Activated CD8-positive, alpha-beta memory T cell treated with anti-CD3 and anti-CD28 coated beads for 48 hours (primary cell): Measurements from ENCODE around the gene BPIFB4.

Experiments
- DNase-seq, 3 experiments: peaks; one replicate each; pipeline ENCODE4 v3.0.0-alpha.2; 2020; ENCODE audit warnings: low read depth in 2 of 3, low spot score in 2 of 3

Gene BPIFB4

DNA sequence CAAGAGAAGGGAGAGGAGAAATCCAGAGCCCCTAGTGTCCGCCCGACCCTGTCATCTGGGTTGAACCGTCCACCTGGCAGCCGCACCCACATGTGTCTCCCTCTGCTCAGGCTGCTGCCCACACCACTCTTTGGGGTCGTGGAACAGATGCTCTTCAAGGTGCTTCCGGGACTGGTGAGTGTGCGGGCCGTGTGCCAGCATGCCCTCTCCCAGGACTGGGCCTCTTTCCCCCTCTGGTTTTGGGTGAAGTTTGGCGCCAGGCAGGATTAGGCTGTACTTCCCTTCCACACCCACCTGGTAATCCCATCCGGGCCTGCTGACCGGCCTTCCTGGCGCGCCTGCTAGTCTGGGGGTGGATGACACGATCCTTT, 17.8 kb upstream of the BPIFB4 start:
- no peak for DNase-seq

DNA sequence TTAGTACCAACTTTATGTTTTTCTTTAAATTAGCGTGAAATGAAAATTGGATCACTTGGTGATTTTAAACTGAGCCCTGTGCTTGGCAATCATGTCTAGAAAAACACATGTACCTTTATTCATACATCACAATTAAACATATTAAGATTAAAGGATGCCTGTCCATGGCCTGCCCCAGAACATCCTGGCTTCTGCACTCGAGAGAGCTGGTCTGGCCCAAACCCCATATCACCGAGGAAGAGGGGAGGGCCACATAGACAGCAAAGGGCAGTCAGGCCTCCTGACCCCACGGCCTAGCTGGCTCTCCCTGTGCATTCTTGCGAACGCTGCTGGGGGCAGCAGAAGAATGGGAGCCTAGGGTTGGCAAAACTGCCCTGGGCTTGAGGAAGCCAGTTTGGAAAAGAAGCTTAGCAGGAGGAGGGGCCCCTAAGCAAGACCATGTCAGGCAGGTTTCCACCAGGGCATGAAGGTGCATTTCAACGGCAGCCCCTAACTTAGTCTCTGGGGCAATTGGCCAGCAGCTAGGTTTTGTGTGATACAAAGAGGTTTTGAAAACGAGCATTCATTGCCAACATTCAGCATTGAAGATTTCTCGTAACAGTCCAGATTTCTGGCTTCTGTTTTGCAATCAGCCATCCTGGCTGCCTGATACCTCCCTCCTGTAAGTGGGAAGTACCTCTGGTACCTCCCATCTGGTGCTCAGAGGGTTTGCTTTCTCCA, 17.2 kb upstream of the BPIFB4 start:
- no peak for DNase-seq

DNA sequence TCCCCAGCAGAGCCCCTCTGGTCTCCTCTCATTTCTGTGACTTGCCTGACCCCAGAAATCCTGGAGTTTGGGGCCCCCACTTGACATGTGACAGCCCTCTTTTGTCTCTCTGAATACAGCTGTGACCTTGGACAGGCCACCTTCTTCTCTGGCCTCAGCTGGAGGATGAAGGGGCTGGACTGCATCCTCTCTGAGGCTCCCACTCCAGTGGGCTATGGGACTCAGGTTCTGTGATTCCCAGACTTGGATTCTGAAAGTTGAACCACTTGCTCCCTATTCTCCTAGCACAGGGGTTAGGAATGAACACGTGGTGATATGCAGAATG, 16.7 kb upstream of the BPIFB4 start:
- DNase-seq = no peak

DNA sequence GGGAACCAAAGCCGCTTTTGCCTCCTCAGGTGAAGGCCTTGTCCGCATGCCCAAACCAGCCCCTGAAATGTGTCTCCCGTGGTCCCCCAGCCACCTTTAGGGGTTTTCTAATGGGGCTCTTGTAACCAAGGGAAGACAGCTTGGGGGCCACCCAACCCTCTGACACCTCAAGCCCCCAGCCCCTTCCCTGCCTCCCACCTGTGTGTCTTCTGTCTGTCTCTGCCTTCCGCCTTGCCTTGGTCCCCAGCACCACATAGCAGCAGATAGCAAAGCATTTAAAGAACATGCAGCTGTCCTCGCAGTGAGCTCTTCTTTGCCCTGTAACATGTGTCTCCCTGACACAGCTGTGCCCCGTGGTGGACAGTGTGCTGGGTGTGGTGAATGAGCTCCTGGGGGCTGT, 16.2 kb upstream of the BPIFB4 start:
- DNase-seq = no peak

DNA sequence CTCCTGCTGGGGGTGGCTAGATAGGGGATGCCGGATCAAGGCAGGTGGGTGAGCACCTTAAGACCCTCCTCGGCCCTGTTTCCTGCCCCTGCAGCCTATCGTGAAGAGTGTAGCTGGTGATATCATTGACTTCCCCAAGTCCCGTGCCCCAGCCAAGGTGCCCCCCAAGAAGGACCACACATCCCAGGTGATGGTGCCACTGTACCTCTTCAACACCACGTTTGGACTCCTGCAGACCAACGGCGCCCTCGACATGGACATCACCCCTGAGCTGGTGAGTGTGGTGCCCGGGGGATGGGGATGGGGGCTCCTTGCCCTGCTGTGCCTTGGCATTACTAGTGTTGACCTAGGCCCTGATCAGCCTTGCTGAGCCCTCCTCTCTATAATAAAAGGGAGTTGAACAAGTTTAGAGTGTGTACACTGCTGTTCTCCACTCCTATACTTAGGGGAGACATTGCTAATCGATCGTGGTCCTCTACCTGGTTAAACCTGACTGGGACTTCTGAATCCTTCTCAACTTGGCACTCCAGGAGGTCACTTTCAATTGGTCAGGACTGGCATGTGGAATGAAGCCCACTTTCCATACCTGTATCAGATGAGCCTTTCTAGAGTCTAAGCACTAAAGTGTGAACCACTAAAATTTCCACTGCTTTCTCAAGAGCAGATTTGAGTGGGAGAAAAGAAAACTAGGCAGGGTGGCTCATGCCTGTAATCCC, 14.7 kb upstream of the BPIFB4 start:
- DNase-seq = no peak

DNA sequence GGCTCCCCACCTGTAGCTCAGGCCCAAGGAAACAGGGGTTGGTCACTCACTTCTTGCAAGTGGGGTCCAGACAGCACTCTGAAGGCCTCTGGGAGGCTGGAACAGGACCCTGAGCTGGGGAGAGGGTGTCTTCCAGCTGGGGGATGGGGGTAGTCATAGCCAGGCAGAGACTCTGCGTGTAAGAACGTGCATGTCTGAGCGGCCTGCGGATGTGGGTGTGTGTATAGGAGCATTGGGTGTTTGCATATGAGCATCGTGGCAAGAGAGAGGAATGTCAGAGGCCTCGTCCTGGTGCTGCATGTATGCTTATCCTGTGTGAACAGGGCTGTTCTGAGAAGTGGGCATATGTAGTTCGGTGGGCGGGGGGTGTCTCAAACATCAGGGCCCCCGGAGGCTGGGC, 13.7 kb upstream of the BPIFB4 start:
- no peak for DNase-seq

DNA sequence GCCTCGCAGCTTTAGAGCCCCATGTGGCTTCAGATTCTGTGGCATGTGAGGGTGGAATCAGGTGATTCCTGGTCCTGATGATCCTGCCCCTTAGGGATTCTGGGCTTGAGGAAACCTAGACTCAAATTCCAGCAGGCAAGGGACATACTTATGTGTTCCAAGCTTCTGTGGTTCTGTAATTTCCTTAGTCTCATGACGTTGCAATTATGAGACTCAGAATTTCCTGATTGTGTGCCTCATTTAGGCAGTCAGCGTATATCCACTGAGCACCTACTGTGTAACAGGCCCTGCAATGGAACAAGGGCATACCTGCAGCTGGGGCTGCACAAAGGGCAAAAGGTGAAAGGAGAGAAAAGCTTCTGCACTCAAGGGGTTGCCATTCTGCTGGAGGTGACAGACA, 11.6 kb upstream of the BPIFB4 start:
- DNase-seq = no peak

DNA sequence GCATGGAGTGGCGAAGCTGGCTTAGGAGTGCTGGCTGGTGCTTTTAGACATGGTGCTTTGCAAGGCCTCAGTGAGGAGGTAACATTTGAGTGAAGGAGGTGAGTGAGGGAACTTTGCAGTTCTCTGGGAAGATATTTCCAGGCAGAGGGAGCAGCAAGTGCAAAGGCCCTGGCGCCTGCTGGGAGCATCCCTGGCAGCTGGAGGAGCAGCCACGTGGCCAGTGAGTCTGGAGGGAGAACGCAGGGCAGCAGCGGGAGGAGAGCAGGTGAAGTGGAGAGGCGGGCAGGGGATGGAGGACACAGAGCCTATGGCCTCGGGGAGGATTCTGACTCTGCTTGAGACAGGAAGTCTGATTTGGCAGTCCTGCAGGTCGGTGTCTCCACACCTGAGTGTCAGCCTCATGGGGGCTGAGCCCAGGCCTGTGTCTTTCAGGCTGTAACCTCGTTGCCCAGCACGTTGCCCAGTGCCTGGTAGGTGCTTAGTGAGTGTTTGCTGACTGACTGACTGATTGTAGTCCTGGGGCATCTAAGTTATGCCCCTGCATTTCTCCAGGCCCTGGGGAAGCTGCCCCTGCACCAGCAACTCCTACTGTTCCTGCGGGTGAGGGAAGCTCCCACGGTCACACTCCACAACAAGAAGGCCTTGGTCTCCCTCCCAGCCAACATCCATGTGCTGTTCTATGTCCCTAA, 11.0 kb upstream of the BPIFB4 start:
- DNase-seq = no peak

DNA sequence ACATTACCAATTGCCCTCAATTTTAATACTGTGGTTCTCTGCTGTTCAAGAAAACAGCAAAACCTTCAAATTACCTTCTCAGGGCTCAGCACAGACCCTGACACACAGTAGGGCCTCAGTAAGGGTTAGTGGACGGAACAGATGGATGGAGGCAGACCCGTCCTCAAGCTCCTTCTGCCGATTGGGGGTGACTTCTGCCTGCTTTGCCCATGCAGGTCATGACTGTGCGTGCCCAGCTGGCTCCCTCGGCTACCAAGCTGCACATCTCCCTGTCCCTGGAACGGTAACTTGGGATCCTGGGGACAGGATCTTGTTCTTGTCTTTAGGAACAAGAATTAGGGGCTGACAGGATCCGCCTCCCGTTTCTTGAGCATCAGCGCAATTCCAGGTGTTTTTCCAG, 9.8 kb upstream of the BPIFB4 start:
- no peak for DNase-seq

DNA sequence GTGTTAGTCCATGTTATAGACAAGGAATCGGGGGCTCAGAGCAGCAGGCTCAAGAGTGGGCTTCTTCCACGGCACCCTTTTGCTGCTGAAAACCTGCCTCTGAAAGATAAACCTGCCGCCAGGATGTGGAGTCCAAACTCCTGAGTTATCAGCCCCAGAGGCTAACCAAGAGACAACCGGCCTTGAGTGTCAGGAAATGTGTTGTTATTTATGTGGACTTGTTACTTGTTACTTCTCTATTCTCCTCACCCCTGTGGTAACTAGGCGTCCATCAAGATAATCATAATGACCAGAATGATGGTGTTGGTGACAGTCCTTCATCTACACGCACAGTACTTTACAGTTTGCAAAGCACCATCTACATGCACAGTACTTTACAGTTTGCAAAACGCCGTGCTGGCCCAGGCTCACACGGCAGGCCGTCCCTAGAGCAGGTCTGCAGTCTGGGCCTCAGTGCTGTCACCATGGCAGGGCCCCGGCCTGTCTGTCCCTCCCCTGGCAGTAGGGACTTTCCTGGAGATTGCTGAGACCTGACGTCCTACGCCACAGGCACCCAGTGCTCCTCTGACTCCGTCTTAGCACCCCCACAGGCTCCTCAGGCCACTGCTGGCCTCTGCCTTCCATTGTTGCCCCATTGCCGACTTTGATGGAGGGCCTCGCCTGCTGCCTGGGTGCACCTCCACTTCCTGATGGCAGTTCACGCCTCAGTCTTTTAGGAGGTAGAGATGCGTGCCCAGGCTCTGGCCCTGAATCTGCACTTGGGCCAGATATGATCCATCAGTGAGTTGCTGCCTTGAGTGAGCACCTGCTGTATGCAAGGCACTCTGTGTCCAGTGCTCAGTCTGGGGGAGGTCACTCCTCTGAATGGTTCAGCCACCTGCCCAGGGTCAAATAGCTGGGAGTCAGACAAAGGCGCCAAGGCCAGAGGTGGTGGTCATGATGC, 9.1 kb upstream of the BPIFB4 start:
- DNase-seq = no peak

DNA sequence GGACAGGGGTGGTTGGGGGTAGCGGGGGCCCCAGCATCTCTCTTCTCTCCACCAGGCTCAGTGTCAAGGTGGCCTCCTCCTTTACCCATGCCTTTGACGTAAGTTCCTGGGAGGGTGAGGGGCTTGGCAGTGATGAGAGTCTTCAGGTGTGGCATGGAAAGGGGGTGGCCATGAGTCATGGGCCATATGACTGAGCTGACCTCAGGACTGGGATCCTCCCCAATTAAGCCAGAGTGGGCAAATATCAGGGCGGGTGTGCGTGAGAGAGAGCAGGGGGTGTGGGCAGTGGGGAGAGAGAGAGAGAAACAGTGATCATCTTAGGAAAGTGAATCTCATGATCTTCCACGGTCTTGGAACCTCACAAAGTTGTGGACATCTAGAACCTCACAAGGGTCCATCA, 8.2 kb upstream of the BPIFB4 start:
- DNase-seq = no peak

DNA sequence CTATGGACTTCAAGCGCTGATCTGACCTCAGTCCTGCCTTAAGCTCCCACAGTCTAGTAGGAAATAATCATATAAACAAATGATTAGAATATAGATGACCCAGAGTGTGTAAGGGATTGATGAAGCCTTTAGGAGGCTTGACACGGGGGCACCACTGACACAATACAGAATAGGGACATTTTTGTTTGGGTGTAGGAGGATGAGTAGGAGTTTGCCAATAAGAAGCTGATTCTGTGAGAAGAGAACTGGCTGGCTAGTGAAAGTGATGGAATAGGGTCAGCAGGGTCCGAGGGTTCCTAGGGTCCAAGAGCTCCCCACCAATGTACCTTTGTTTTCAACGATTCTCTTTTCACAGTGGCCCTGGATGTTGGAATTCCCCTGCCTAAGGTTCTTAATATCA, 7.1 kb upstream of the BPIFB4 start:
- DNase-seq = no peak

DNA sequence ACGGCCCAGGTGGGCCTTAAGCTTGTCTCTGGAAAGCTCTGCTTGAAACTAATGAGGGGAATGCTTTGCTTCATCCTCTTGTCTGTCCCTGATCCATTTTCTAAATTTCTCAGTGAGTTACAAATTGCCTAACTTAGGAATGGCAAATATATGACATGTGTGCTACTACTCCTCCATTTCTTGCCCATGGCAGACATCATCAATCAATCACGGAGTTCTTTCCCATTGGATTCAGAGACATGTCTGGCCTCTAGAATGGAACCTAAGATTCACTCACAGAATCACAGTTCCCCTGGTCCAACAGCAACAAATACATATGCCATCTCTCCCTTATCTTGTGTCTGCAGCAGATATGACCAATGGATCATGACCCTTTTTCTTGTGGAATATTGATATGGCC, 6.6 kb upstream of the BPIFB4 start:
- DNase-seq = no peak

DNA sequence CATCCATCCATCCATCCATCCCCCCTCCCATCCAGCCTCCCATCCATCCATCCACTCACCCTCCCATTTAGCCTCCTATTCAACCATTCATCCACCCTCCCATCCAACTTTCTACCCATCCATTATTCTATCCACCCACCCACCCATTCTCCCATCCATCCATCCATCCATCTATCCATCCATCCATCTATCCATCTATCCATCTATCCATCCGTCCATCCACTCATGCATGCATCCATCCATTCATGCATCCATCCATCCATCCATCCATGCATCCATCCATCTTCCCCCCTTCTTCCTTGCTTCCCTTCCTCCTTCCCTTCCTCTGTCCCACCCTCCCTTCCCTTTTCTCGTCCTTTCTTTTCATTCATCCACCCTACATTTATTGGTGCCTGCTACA, 4.8 kb upstream of the BPIFB4 start:
- DNase-seq = no peak

DNA sequence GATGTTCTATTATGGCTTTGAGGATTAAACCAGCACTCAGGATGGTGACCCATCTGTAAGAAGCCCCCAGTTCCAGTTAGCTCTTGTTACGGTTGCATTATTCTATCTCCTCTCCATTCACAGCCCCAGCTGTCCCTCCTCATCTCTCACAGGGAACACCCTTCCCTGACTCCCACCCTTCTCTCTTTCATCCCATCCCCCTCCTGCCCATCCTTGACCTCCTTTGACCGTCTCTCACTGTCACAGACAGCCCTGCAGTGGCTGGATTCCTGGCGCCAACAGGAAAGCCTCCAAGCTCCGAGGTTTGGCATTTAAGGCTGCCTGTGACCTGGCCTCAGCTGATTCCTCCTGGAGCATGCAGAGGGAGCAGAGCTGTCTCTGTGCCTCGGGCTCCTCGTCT, 4.2 kb upstream of the BPIFB4 start:
- DNase-seq = no peak

DNA sequence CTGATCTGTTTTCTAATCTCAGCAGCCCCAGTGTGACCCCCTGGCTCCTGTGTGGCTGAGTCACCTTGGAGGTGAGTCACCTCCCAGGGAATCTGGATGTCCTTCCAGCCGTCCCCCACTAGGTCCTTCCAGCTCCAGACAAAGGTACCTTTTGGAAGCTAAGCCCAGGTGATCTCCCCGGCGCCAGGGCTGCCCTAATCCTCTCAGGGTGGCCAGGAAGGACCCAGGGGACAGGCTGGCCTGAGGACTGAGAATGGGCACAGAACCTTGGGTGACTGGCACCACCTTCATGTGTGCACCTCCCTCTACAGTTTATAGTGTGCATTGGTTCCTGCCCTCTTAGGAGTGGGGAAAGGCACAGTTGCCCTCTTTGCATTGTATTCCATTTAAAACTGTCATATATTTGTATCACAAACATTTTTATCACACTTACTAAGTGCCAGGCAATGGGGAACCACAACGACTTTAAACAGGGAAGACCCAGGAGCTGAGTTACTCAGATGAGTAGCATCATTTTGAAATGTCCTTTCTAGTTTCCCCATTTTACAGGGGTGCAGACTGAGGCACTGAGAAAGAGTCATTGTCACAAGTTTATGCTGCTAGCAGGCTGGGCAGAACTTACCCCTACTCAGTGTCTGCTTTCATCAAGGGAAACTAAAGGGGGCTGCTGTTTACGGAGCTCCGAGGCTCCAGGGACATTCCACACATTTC, 2.6 kb upstream of the BPIFB4 start:
- DNase-seq = no peak

DNA sequence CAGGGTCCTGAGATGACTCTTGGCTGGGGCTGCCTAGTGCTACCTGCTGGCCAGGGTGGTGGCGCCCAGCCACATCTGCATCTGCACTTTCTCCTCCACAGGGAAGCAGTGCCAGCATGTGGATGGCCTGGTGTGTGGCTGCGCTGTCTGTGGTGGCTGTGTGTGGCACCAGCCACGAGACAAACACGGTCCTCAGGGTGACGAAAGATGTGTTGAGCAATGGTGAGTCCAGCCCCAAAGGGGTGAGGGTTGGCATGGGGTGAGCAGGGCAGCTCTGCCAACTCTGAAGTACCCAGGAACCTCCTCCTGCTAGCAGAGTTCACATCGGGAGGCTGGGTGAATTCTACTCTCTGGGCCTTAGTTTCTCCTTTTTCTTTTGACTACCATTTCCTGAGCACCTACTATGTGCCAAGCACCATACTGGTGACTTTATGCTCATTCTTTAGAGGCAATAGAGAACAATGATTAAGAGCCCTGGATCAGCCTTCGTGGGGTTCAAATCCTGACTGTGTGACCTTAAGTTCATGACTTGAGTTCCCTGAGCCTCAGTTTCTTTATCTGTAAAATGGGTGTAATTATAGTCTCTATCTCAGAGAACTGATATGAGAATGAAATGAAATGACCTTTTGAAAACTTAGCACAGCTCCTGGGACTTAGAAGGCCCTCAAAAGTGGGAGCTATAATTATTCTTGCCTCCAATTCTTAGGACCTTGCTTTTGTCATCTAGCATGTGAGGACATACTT, 2.1 kb downstream of the BPIFB4 start:
- DNase-seq = no peak

DNA sequence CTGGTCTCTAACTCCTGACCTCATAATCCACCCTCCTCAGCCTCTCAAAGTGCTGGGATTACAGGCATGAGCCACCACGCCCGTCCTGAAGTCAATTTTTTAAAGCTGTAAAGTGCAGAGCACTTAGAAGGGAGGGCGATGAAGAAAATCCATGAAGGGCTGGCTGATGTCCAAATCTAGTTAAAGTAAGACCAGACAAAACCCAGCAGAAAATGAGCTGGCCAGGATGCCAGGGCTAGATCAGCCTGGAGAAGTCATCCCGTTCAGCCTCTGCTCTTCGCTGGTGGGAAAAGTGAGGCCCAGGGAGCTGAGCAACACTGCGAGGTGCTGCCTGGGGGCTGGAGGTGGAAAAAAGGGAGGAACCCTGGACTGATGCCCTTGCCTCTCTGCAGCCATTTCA, 3.1 kb downstream of the BPIFB4 start:
- no peak for DNase-seq

DNA sequence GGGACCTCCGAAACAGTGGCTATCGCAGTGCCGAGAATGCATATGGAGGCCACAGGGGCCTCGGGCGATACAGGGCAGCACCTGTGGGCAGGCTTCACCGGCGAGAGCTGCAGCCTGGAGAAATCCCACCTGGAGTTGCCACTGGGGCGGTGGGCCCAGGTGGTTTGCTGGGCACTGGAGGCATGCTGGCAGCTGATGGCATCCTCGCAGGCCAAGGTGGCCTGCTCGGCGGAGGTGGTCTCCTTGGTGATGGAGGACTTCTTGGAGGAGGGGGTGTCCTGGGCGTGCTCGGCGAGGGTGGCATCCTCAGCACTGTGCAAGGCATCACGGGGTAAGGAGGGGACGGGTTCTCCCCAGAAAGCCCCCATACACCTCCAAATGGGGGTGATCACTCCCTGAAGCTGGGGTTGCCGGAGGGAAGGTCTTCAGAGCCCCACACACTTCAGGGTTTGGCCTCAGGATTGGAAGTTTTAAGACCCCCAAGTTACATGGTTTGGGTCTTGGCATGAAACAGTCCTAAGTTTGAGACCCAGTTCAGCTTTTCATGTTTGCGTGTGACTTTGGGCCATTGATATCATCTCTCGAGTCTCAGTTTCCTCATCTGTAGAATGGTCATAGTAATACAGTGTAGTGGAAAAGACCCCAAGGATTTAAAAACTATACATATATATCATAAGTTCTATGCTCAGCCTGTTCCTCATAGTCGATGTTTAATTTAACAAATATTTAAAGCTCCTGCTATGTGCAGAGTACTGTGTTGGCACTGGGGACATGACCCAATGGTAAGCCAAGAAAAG, 4.3 kb downstream of the BPIFB4 start:
- no peak for DNase-seq
